Left renal cortex interstitium (tissue), 4 donors: ENCODE measurements around the gene C12orf75. TPM values are rescaled to one million over a fixed set of nuclear protein-coding genes. Genes with fewer than 3 reads are reported as not detected.
"Not testable (repeated sequence)": the region's sequence is repeated elsewhere in the genome, so short reads cannot be mapped to it uniquely, and the experiment has no call there.

Experiments
- DNase-seq, 4 donors: peaks; one replicate each; pipeline ENCODE4 v3.0.0-alpha.2; 2013; ENCODE audit warnings: low read depth in 4 of 4, low spot score in 2 of 4, missing footprints in 1 of 4
- polyA plus RNA-seq, 4 donors: library from polyadenylated mRNA; unstranded; fragments of 120-200 nt; gene quantifications; one replicate each; pipeline ENCODE4 v1.2.1, GENCODE V29; 2013; ENCODE audit not compliant: insufficient read length in 4 of 4

Gene C12orf75
- polyA plus RNA-seq, 4 donors, result 75.2 to 81.6 (median 76.9) TPM

GRCh38 chr12:105334001-105334400 lies 3.5 kb downstream of the C12orf75 start:
- no peak for DNase-seq

DNA sequence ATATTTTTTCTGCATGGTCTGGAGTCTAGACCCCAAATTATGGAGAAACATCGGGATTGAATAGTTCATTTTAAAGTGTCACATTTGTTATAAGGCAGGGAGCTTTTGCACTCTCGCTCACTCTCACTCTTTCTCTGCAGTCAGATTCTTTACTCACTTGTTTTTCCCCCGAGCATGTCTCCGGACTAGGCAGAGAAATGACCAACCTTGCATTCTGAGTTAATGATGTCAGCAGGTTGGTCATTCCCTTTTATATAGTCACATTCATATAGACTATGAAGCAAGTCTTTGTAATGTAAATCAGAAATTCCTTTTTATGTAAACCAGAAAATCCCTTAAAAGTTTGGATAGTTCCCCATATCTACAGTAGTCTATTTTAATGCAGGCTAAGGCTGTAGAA lies 4.1 kb downstream of the C12orf75 start:
- no peak for DNase-seq

- no peak for DNase-seq
These were observed 5.4 kb downstream of the C12orf75 start for GRCh38 chr12:105335856-105336255.

DNA sequence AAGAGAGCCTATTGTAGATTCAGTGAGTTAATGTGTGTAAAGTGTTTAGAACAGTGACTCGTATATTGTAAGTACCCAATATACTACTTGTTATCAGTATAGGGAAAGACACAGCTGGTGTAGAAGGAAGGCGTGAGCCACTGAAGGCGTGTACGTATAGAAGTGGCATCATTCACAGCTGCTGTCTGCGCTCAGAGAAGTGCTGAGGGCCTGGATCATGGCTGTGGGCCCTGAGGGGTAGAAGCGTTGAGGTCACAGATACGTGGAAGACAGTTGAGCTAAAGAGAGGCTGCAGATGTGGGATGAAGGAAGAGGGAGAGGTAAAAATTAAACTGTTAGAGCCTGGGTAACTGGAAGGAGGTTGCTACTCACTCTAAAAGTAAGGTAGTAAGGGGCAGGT lies 5.9 kb downstream of the C12orf75 start:
- DNase-seq, result no peak

DNA sequence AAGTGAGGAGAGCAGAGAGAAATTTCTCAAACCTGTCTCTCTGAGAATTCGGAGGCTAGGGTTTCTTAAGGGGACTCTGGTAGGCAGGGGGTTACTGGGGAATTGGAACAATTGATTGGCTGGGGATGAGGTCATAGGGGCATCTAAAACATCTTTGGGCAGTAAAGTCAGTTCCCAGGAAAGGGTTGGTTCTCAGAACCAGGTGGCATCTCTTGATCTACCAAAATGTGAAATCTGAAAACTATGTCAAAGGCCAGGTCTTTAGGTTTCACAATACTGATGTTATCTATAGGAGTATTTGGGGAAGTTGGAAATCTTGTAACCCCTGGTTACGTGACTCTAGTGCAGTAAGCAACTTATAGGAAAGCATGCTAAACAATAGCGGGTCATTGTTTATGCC lies 6.9 kb downstream of the C12orf75 start:
- no peak for DNase-seq

GRCh38 chr12:105338966-105339365 lies 8.5 kb downstream of the C12orf75 start:
- DNase-seq, result no peak

DNA sequence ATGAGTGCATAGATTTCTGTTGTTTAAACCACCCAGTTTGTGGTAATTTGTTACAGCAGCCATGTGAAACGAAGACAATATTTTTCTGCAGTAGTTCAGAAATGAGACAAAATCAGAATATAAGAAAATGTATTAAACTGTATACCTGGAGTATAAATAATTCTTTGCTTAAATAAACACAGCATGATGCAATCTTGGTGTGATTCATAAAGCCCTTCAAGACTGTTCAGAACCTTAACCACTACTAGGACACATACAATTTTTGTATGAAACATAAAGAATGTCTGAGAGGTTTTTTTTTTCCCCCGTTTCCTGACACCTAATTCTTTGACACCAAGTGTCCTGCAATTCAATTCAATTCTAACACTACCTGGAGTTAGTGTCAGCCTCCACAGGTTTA lies 10.5 kb downstream of the C12orf75 start:
- DNase-seq, result no peak

DNA sequence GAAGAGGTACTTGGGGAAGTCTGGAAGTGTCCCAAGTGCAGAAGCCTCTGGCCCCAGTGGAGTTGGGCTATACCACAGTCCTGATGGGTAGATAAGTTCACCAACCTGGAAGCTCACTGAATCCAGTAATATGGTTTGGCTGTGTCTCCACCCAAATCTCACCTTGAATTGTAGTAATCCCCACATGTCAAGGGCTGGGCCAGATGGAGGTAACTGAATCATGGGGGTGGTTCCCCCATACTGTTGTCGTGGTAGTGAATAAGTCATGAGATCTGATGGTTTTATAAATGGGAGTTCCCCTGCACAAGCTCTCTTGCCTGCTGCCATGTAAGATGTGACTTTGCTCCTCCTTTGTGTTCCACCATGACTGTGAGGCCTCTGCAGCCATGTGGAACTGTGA lies 11.1 kb downstream of the C12orf75 start:
- not testable (repeated sequence) for DNase-seq

DNA sequence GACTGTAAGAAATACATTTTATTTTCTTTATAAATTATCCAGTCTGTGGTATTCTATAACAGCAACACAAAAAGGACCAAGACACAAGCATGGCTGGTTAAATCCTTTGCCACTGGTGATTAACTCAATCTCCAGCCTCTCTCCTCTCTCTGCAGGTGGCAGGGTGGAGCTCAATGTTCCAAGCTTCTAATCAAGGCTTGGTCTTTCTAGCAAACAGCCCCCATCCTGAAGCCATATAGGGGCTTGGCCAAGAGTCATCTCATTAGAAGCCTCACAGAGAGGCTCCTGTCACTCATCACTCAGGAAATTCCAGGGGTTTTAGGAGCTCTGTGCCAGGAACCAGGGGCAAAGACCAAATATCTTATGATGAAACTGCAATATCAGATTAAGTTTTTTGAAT lies 12.0 kb downstream of the C12orf75 start:
- DNase-seq, result no peak

GRCh38 chr12:105343836-105344235 lies 13.3 kb downstream of the C12orf75 start:
- no peak for DNase-seq

DNA sequence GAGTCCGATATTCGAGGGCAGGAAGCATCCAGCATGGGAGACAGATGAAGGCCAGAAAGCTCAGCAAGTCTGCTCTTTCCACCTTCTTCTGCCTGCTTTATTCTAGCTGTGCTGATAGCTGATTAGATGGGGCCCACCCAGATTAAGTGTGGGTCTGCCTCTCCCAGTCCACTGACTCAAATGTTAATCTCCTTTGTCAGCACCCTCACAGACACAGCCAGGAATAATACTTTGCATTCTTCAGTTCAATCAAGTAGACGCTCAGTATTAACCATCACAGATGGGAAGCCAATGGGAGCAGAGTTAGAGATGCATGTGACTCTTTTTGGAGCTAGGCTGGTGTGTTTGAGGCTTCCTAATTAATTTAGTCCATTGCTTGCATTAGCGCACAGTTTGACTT lies 17.0 kb downstream of the C12orf75 start:
- no peak for DNase-seq

DNA sequence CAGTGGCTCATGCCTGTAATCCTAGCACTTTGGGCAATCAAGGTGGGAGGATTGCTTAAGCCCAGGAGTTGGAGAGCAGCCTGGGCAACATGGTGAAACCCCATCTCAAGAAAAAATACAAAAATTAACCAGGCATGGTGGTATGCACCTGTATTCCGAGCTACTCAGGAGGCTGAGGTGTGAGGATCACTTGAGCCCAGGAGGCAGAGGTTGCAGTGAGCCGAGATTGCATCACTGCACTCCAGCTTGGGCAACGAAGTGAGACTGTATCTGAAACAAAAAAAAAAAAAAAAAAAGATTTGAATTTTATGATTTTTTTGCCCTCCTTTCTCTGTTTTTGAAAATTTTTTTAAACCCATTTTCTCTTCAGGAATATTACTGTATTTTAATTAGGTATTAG lies 17.7 kb downstream of the C12orf75 start:
- no peak for DNase-seq

DNA sequence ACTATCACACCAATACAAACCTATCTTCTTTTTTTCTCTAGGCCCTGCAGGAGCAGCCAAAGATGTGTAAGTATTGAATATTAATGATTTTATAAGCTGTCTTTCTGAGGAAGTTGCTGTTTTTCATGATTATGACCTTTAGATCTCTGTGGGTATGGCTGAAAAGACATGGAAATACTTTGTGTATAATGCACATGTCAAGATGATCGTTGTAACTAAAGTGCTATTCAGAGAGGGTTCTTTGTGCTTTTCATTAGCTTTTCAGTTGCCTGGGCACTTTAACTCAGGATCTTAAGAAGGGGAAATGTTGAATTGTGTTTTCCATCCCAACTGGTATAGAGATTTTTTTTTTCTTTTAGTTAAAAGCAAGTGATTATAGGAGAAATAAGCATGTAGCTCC lies 18.1 kb downstream of the C12orf75 start:
- DNase-seq, result no peak

- DNase-seq, result no peak
These were observed 18.6 kb downstream of the C12orf75 start for GRCh38 chr12:105349138-105349537.

DNA sequence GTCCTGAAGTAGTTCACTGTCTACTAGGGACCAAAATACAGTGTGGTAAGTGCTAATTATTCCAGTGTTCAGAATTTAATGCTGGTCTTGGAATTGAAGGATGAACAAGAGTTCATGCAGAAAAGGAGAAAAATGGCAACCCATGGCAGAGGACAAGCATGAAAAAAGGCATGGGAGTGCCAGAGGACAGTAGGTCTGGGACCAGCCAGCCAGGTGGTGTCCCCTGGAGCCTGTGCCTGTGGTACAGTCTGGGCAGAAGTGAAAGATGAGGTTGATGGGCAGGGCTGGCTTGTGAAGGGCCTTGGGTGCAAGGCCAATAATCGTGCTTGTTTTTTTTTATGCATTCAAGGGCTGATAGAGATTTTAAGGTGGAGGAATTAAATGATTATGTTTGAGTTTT lies 21.0 kb downstream of the C12orf75 start:
- no peak for DNase-seq

- DNase-seq, result no peak
These were observed 21.6 kb downstream of the C12orf75 start for GRCh38 chr12:105352052-105352451.

DNA sequence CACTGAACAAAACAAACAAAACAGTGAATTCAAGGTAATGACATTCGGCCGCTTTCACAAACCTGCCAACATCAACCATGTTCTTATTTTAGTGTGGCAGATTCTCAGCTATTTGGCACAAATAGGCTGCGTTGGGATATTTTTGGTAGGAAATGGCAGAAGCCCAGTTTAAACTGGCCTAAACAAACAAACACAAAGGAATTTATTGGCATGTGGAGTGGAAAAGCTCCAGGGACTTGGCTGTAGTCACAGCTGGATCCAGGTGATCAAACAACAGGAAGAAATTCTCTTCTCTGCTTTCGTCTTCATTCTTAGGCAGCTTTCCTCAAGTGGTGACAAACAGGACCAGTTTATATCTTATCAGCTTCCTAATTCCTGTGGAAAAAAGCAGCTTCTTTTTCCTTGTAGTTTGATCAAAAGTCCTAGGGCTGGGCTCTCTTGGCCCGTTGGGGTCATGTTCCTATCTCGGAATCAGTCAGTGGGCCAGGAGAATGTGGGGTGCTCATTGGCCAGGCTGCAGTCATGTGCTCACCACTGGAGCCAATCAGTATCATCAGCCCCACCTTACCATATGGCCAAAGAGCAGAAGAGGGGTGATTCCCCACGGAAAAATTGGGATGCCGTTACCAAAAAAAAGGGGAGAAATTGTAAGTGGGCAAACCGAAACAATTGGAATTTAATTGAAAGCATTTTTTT lies 22.6 kb downstream of the C12orf75 start:
- no peak for DNase-seq

DNA sequence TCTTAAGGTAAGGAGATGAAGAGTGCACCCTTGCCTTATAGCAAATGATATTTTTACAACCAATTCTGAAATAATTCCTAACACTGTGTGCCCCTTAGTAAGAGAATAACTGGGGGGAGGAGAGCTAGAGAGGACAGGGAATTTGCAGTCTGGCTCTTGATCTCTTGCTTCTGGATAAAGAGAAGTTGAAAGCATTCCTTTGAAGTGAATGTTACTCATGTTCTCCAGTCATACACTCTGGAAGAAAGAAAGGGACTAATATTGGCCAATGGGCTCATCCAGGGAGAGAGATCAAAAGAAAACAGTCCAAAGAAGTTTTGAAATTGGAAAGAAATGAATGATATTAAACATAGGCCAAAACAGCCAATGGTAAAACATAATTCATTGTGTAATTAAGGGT lies 25.3 kb downstream of the C12orf75 start:
- no peak for DNase-seq

DNA sequence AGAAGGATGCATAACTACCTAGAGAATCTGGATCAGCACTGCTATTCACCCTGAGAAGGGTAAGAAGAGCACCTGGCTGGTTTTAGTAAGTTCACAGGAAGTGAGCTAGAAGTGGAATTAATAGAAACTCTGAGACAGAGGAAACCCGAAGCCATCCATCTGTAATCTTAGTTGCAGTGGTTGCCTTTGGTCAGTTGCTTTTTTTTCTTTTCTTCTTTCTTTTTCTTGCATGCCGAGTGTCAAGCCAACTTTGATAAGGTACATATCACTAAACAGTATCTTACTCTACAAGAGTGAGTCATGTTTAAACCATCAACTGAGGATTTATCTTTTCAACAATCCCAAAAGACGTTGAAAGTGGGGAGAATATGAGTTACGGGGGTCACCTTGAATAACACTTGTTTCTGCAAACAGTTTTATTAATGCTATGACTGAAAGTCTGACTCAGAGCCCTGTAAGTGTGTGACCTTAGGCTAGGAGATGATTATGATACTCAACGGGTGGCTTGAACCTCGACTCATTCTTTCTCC lies 26.7 kb downstream of the C12orf75 start:
- no peak for DNase-seq

- no peak for DNase-seq
These were observed 28.3 kb downstream of the C12orf75 start for GRCh38 chr12:105358789-105359188.

- no peak for DNase-seq
These were observed 29.4 kb downstream of the C12orf75 start for GRCh38 chr12:105359856-105360255.

DNA sequence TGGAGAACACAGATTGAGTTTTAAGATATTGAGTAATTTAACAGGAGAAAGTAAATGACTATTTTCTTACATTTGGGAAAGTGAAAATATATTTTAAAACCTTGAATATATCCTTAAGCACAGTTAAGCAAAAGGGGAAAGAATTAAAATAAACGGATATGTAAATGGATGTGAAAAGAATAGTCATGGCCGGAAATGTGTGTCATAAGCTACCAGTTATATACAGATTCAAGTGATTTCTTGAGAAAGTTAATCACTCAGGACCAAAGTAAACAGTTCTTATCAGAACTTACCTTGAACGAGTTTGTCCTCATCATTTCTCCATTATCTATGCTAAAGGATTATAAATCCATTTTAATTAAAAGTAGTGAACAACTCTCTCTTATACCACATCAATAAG lies 33.4 kb downstream of the C12orf75 start:
- no peak for DNase-seq

DNA sequence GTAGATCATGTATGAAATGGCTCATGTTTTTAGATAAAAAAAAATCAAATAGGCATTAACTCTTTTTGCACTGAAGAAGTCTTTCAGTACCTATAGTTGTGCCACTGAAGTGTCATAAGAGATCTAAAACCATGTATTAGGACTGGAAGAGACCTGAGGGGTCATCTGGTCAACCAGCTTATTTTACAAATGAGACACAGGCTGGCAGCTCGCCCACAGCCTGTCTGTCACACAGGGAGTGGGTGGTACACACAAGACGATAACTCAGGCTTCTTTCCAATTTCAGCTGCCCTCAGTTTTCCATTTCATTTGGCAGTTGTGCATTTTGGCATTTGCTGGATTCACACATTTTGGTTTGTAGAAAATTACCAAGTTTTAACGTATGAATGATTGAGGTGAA lies 34.7 kb downstream of the C12orf75 start:
- DNase-seq, result no peak
